HL-60 (cell line): ENCODE data around the gene INHA.

Experiments used
- DNase-seq, 2 experiments: peaks; one replicate each; pipeline ENCODE4 v3.0.0-alpha.2; 2010 to 2020; ENCODE audit warnings: low read depth in 1 of 2, low spot score in 1 of 2
- H3K27ac ChIP-seq: fragments of 250-450 bp; sonication (Bioruptor Pico); replicated peaks from 2 replicates; pipeline ENCODE4 v1.5.1; 2020; ENCODE audit warnings: mild to moderate bottlenecking, moderate library complexity
- H3K27me3 ChIP-seq: fragments of 250-450 bp; sonication (Bioruptor Pico); 2 replicates; pipeline ENCODE4 v1.5.1; 2021; ENCODE audit warnings: mild to moderate bottlenecking, moderate library complexity; ENCODE audit not compliant: insufficient read depth, poor library complexity, severe bottlenecking
- H3K4me3 ChIP-seq: replicated peaks from 2 replicates; pipeline ENCODE4 v1.5.1; 2011; ENCODE audit warnings: mild to moderate bottlenecking, control low read depth, low read length; ENCODE audit not compliant: insufficient read depth
- GABPA ChIP-seq: IDR thresholded peaks from 2 replicates; pipeline ENCODE4 v1.6.1; 2012; ENCODE audit warnings: low read depth
- POLR2AphosphoS5 ChIP-seq: IDR thresholded peaks from 2 replicates; pipeline ENCODE4 v1.6.1; 2012; ENCODE audit warnings: low read depth
- SPI1 ChIP-seq: IDR thresholded peaks from 2 replicates; pipeline ENCODE4 v1.6.1; 2012; ENCODE audit warnings: low read depth, mild to moderate bottlenecking, borderline replicate concordance
- TF ChIP-seq, protein P1 (sequence below): IDR thresholded peaks from one replicate; pipeline ENCODE4 v1.5.1; 2011; ENCODE audit warnings: low read length, control low read depth, inconsistent platforms; ENCODE audit not compliant: insufficient read depth
- TF ChIP-seq, protein P2 (sequence below): IDR thresholded peaks from 2 replicates; pipeline ENCODE4 v1.6.1; 2012; ENCODE audit warnings: low read depth; ENCODE audit not compliant: insufficient replicate concordance

Gene INHA

DNA sequence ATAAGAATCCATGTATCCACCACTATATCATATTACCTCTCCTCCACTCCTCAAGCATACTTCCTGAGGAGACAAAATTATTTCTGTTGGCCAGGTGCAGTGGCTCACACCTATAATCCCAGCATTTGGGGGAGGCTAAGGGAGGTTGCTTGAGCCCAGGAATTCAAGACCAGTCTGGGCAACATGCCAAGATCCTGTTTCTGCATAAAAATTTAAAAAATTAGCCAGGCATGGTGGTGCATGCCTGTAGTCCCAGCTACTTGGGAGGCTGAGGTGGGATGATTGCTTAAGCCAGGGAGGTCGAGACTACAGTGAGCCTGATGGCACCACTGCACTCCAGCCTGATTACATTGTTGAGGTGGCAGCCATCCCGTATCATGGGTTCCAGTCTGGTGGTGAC lies 9.2 kb downstream of the INHA start:
- H3K27me3 ChIP-seq, result no peaks in the 10 kb centered on the region
- DNase-seq, result no peak
- H3K27ac ChIP-seq, result no peak overlapping the region

DNA sequence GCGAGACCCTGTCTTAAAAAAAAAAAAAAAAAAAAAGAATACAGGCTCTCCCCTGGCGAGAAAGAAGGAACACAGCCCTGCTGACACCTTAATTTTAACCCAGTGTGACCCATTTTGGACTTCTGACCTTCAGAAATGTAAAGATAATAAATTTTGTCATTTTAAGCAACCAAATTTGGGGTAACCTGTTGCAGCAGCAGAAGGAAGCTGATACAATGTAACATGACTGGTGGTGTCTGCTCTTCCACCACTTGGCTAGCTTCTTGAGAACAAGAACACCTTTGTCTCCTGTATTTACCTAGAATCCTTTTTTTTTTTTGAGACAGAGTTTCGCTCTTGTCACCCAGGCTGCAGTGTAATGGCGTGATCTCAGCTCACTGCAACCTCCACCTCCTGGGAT lies 19.0 kb downstream of the INHA start:
- no peak for TF ChIP-seq SPI1
- no peak for TF ChIP-seq POLR2AphosphoS5
- TF ChIP-seq, protein P1, sequence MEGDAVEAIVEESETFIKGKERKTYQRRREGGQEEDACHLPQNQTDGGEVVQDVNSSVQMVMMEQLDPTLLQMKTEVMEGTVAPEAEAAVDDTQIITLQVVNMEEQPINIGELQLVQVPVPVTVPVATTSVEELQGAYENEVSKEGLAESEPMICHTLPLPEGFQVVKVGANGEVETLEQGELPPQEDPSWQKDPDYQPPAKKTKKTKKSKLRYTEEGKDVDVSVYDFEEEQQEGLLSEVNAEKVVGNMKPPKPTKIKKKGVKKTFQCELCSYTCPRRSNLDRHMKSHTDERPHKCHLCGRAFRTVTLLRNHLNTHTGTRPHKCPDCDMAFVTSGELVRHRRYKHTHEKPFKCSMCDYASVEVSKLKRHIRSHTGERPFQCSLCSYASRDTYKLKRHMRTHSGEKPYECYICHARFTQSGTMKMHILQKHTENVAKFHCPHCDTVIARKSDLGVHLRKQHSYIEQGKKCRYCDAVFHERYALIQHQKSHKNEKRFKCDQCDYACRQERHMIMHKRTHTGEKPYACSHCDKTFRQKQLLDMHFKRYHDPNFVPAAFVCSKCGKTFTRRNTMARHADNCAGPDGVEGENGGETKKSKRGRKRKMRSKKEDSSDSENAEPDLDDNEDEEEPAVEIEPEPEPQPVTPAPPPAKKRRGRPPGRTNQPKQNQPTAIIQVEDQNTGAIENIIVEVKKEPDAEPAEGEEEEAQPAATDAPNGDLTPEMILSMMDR, result no peak
- TF ChIP-seq, protein P2, sequence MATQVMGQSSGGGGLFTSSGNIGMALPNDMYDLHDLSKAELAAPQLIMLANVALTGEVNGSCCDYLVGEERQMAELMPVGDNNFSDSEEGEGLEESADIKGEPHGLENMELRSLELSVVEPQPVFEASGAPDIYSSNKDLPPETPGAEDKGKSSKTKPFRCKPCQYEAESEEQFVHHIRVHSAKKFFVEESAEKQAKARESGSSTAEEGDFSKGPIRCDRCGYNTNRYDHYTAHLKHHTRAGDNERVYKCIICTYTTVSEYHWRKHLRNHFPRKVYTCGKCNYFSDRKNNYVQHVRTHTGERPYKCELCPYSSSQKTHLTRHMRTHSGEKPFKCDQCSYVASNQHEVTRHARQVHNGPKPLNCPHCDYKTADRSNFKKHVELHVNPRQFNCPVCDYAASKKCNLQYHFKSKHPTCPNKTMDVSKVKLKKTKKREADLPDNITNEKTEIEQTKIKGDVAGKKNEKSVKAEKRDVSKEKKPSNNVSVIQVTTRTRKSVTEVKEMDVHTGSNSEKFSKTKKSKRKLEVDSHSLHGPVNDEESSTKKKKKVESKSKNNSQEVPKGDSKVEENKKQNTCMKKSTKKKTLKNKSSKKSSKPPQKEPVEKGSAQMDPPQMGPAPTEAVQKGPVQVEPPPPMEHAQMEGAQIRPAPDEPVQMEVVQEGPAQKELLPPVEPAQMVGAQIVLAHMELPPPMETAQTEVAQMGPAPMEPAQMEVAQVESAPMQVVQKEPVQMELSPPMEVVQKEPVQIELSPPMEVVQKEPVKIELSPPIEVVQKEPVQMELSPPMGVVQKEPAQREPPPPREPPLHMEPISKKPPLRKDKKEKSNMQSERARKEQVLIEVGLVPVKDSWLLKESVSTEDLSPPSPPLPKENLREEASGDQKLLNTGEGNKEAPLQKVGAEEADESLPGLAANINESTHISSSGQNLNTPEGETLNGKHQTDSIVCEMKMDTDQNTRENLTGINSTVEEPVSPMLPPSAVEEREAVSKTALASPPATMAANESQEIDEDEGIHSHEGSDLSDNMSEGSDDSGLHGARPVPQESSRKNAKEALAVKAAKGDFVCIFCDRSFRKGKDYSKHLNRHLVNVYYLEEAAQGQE, result no peak
- no peak overlapping the region for H3K4me3 ChIP-seq
- no peak overlapping the region for H3K27ac ChIP-seq
- H3K27me3 ChIP-seq, result no peaks in the 10 kb centered on the region
- no peak for DNase-seq

More for the DNA sequence above, 9.2 kb downstream of the INHA start:
- no peak overlapping the region for H3K4me3 ChIP-seq
- TF ChIP-seq POLR2AphosphoS5, result no peak
- TF ChIP-seq, protein P1, result no peak
- TF ChIP-seq SPI1, result no peak
- no peak for TF ChIP-seq GABPA
- TF ChIP-seq, protein P2, result no peak

DNA sequence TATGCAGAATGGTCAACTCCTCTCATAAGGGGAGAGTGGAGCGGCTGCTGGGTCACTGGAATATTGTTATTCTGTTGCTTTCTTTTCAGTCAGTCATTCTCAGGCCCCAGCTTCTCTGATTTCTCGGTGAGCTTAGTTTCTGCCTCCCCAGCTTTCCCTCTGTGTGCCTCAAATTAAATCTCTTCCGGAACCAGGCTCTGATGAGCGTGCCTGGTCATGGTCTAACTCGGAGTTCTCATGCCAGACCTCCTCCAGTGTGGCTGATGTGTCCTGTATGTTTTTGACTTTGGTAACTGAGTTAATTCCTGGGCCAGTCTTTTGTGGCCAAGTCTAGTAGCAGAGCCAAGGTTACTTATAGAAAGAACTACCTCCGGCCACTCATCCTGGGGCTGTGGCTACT lies 20.6 kb downstream of the INHA start:
- DNase-seq, result no peak
- H3K4me3 ChIP-seq, result no peak overlapping the region
- H3K27ac ChIP-seq, result no peak overlapping the region
- no peaks in the 10 kb centered on the region for H3K27me3 ChIP-seq
- no peak for TF ChIP-seq GABPA
- TF ChIP-seq, protein P2, result no peak
- TF ChIP-seq POLR2AphosphoS5, result no peak
- TF ChIP-seq, protein P1, result no peak
- no peak for TF ChIP-seq SPI1
